Left kidney (tissue), 2 donors: ENCODE measurements around the gene TTC28. TPM values are rescaled to one million over a fixed set of nuclear protein-coding genes. Genes with fewer than 3 reads are reported as not detected.

ENCODE experiments used
- DNase-seq: peaks from one replicate; pipeline ENCODE4 v3.0.0-alpha.2; 2013
- polyA plus RNA-seq: library from polyadenylated mRNA; unstranded; fragments of 120-200 nt; gene quantifications from one replicate; pipeline ENCODE4 v1.2.1, GENCODE V29; 2013; ENCODE audit not compliant: insufficient read length

Gene TTC28
- polyA plus RNA-seq, 1 donor: 45.8 TPM

- DNase-seq: no peak
Measured at GRCh38 chr22:28441720-28442263, 237.8 kb downstream of the TTC28 start.

- no peak for DNase-seq
Measured at GRCh38 chr22:28440592-28441390, 238.8 kb downstream of the TTC28 start.

GRCh38 chr22:28438183-28438768, 241.4 kb downstream of the TTC28 start:
- DNase-seq: no peak

- DNase-seq: no peak
Measured at GRCh38 chr22:28435982-28436381, 243.7 kb downstream of the TTC28 start.

GRCh38 chr22:28435140-28435768, 244.4 kb downstream of the TTC28 start:
- no peak for DNase-seq

GRCh38 chr22:28430466-28431025, 249.1 kb downstream of the TTC28 start:
- no peak for DNase-seq

- no peak for DNase-seq
Measured at GRCh38 chr22:28429711-28430110, 249.9 kb downstream of the TTC28 start.

- no peak for DNase-seq
Measured at GRCh38 chr22:28428271-28428670, 251.4 kb downstream of the TTC28 start.

- DNase-seq: no peak
Measured at GRCh38 chr22:28426346-28427132, 253.1 kb downstream of the TTC28 start.

GRCh38 chr22:28425211-28425610, 254.4 kb downstream of the TTC28 start:
- no peak for DNase-seq

GRCh38 chr22:28424427-28425080, 255.1 kb downstream of the TTC28 start:
- DNase-seq: no peak

- DNase-seq: no peak
Measured at GRCh38 chr22:28419919-28420318, 259.7 kb downstream of the TTC28 start.

GRCh38 chr22:28418008-28418407, 261.6 kb downstream of the TTC28 start:
- DNase-seq: no peak

GRCh38 chr22:28417431-28417830, 262.2 kb downstream of the TTC28 start:
- DNase-seq: no peak

- DNase-seq: no peak
Measured at GRCh38 chr22:28414913-28415312, 264.7 kb downstream of the TTC28 start.

GRCh38 chr22:28413612-28414399, 265.8 kb downstream of the TTC28 start:
- no peak for DNase-seq

- no peak for DNase-seq
Measured at GRCh38 chr22:28412109-28412508, 267.5 kb downstream of the TTC28 start.

- no peak for DNase-seq
Measured at GRCh38 chr22:28411125-28411524, 268.5 kb downstream of the TTC28 start.

- DNase-seq: no peak
Measured at GRCh38 chr22:28410050-28410816, 269.4 kb downstream of the TTC28 start.

GRCh38 chr22:28408709-28409108, 270.9 kb downstream of the TTC28 start:
- DNase-seq: peak; percentile 46
